Dendritic cell treated with granulocyte-macrophage colony-stimulating factor and Interleukin-4, amounts not matched to agents 40 ng/mL and 50 ng/mL, for 4 days (primary cell): Measurements from ENCODE around the gene CHCT1.
A peak's percentile ranks its signal among the peaks of the same experiment; 100 is the strongest.
"Not testable (repeated sequence)": the region's sequence is repeated elsewhere in the genome, so short reads cannot be mapped to it uniquely, and the experiment has no call there.

ENCODE experiments used
- H3K27ac Mint-ChIP-seq: one replicate; pipeline ENCODE4 v1.8.0; 2022; ENCODE audit warnings: mild to moderate bottlenecking, mixed read lengths
- H3K27me3 Mint-ChIP-seq: one replicate; pipeline ENCODE4 v1.8.0; 2022; ENCODE audit warnings: mild to moderate bottlenecking, mixed read lengths
- H3K36me3 Mint-ChIP-seq: one replicate; pipeline ENCODE4 v1.8.0; 2022; ENCODE audit warnings: low read depth, mixed read lengths
- H3K4me1 Mint-ChIP-seq: one replicate; pipeline ENCODE4 v1.8.0; 2022; ENCODE audit warnings: low read depth, mixed read lengths
- H3K4me3 Mint-ChIP-seq: one replicate; pipeline ENCODE4 v1.8.0; 2022; ENCODE audit warnings: mild to moderate bottlenecking, moderate library complexity, mixed read lengths
- H3K9me3 Mint-ChIP-seq: one replicate; pipeline ENCODE4 v1.8.0; 2022; ENCODE audit warnings: mixed read lengths
- intact Hi-C: fragments of 100-400 bp; cut with micrococcal nuclease; formaldehyde crosslinking; loops from one replicate; pipeline ENCODE4 v1.15.0; 2022

The CHCT1 gene

DNA sequence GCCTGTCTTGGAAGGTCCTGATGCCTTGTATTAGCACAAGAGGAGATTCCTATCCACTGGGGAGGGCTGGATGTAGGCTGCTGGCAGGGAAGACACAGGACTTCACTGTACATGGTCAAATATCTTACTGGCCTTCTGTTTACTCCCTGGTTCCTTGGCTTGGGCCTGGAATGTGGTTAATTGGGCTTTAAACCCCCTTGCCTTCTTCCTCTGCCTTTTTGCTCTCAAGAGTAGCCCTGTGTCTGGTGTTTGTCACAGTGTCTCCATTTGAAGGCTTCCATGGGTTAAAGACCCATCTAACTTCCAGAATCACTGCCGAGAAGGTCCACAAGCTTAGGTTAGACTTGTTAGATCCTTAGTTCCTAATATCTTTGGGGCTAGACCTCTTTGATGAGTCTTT lies 7.1 kb upstream of the CHCT1 start:
- Mint-ChIP-seq H3K27me3 (no peaks in the 10 kb centered on the region), H3K27ac (no peak overlapping the region)

DNA sequence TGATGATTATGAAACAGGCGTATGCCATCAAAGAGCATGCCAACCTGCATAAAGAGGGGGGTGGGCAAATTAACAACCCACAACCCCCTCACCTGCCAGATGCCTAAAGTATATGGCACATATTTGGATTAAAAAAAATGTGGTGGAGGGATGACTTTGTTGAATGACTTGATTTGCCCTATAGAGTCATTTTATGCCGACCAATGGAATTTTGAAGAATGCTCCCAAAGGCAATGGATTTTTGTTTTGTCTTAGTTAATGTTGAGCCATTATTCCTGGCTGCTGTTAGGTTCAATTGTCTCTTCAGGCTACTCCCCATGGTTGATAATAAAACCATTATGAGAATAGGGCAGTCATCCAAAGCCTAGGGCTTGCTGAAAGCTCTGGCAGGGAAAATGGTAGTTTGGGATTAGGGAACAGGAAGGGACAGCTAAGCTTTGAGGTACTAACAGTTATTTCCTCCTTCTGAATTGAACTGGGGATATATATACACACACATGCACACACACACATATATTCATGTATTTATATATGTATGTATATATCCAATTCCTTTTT lies 5.8 kb upstream of the CHCT1 start:
- Mint-ChIP-seq H3K36me3 (peaks cover 27% of the 10 kb centered on the region), H3K27me3 (no peaks in the 10 kb centered on the region), H3K4me1 (peaks cover 21% of the 10 kb centered on the region), H3K27ac (no peak overlapping the region), H3K4me3 (no peak overlapping the region), H3K9me3 (peaks cover 7% of the 10 kb centered on the region)
- intact Hi-C loops = no loop called here

More for the DNA sequence above, 7.1 kb upstream of the CHCT1 start:
- peaks cover 14% of the 10 kb centered on the region for H3K4me1 Mint-ChIP-seq
- peaks cover 22% of the 10 kb centered on the region for H3K36me3 Mint-ChIP-seq
- H3K4me3 Mint-ChIP-seq = no peak overlapping the region
- peaks cover 7% of the 10 kb centered on the region for H3K9me3 Mint-ChIP-seq
- intact Hi-C loops = no loop called here

DNA sequence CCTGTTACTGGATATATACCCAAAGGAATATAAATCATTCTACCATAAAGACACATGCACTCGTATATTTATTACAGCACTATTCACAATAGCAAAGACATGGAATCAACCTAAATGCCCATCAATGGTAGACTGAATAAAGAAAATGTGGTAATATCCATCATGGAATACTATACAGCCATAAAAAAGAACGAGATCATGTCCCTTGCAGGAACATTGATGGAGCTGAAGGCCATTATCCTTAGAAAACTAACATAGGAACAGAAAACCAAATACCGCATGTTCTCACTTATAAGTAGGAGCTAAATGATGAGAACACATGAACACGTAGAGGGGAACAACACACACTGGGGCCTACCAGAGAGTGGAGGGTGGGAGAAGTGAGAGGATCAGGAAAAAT lies 3.3 kb upstream of the CHCT1 start:
- intact Hi-C loops, H3K27ac Mint-ChIP-seq, H3K9me3 Mint-ChIP-seq, H3K27me3 Mint-ChIP-seq, H3K4me3 Mint-ChIP-seq: not testable (repeated sequence)
- peaks cover 21% of the 10 kb centered on the region for H3K36me3 Mint-ChIP-seq
- peaks cover 40% of the 10 kb centered on the region for H3K4me1 Mint-ChIP-seq

DNA sequence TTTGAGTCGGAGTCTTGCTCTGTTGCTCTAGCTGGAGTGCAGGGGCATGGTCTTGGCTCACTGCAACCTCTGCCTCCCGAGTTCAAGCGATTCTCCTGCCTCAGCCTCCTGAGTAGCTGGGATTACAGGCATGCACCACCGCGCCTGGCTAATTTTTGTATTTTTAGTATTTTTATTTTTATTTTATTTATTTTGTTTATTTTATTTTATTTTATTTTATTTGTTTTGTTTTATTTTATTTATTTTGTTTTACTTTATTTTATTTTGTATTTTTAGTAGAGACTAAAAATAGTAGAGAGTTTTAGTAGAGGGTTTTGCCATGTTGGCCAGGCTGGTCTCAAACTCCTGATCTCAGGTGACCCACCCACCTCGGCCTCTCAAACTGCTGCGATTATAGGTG lies 2.4 kb upstream of the CHCT1 start:
- peak overlapping the region; percentile 32 for H3K27ac Mint-ChIP-seq
- H3K4me1 Mint-ChIP-seq = peaks cover 43% of the 10 kb centered on the region
- intact Hi-C loops, H3K27me3 Mint-ChIP-seq, H3K9me3 Mint-ChIP-seq, H3K4me3 Mint-ChIP-seq: not testable (repeated sequence)
- H3K36me3 Mint-ChIP-seq = peaks cover 21% of the 10 kb centered on the region

DNA sequence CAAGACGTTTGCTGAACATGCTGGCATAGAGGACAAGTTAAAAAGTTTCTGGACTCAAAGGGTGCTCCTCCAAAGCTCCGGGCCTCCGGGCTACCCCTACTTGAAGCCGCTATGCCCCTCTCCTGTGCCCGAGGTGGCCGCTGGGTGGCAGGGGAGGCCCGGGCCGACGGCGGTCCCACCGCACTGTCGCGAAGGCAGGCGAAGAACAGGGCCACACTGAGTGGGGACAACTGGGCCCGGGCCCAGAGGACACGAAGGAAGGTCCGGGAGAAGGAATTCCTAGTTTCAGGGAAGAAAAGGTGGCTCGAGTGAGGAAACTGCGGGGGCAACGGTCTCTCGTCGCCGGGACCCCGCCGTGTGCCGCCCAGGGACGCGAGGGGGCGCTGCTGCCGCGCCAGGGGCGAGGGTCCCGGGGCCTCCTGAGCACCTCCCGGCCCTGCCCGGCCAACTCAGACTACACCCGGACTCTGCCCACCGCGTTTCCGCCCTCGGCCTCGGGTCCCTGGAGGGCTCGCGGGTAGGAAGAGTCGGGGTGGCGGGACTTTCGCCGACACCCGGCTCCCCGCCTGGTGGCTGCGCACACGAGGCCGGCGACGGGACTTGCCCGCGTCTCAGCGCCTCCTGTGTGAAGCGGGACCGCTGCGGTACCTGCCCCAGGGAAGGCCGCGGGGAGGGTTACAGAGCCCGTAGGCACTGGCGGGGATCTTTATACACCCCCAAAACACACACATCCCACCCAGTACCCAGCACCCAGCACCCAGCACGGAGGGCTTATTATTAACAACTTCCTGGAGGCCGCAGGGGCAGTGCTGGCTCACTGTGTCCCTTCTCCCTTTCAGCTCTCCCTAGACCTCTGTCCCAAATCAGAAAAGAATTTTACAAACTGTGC lies 772 bp upstream of the CHCT1 start:
- intact Hi-C loops = no loop called here
- Mint-ChIP-seq H3K4me3 (peak overlapping the region; percentile 95), H3K9me3 (peaks cover 7% of the 10 kb centered on the region), H3K4me1 (peaks cover 45% of the 10 kb centered on the region), H3K27ac (peak overlapping the region; percentile 98), H3K27me3 (peaks cover 3% of the 10 kb centered on the region), H3K36me3 (peaks cover 21% of the 10 kb centered on the region)

DNA sequence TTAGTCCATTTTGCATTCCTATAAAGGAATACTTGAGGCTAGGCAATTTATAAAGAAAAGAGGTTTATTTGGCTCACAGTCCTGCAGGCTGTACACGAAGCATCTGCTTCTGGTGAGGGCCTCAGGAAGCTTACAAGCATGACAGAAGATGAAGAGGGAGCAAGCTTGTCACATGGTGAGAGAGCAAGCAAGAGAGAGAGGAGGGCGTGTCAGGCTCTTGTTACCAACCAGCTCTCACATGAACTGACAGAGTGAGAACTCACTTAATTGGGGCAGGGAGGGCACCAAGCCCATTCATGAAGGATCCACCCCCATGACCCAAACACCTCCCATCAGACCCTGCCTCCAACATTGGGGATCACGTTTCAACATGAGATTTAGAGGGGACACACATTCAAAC lies 1.6 kb downstream of the CHCT1 start:
- Mint-ChIP-seq H3K27me3 (peaks cover 3% of the 10 kb centered on the region), H3K27ac (no peak overlapping the region), H3K9me3 (peaks cover 5% of the 10 kb centered on the region), H3K4me1 (peaks cover 45% of the 10 kb centered on the region), H3K4me3 (no peak overlapping the region), H3K36me3 (peaks cover 19% of the 10 kb centered on the region)
- intact Hi-C loops = no loop called here

DNA sequence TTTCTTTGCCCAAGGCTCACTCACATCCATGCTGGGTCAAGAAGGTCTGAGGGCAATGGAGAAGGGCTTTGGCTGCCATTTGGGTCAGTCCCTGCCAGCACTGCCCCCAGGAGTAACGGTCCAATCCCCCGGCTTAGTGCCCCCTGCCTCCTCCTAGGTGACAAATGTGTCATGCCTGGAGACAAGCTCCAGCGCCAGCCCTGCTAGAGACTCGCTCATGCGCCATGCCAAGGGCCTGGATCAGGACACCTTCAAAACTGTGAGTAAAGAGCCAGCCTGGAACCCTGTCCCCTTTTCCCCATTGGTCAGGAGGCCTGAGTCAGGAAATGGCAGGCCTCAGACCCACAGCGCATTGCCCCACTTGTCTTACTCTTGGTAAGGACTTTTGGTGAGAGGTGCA lies 3.3 kb downstream of the CHCT1 start:
- H3K36me3 Mint-ChIP-seq = peaks cover 13% of the 10 kb centered on the region
- no peak overlapping the region for H3K27ac Mint-ChIP-seq
- H3K9me3 Mint-ChIP-seq = no peaks in the 10 kb centered on the region
- intact Hi-C loops = no loop called here
- H3K4me1 Mint-ChIP-seq = peaks cover 40% of the 10 kb centered on the region
- H3K4me3 Mint-ChIP-seq = no peak overlapping the region
- H3K27me3 Mint-ChIP-seq = peaks cover 3% of the 10 kb centered on the region

DNA sequence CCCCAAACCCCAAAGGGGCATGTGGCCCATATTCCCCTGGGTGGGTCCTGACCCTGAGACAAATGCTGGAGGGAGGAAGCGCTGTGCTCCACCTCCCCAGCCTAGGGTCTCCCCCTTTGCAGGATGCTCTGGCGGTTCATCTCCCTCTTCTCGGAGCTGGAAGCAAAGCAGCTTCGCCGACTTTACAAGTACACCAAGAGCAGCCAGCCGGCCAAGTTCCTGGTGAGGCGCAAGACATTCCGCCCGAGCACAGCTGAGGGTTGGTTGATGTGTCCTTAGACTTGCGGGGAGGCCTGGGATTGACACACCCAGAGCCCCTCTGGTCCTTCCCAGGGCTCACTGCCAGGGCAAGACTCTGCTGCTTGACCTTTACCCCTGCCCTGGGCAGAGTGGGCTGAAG lies 4.3 kb downstream of the CHCT1 start:
- H3K4me3 Mint-ChIP-seq = no peak overlapping the region
- H3K27ac Mint-ChIP-seq = no peak overlapping the region
- intact Hi-C loops = no loop called here
- H3K36me3 Mint-ChIP-seq = peaks cover 7% of the 10 kb centered on the region
- H3K27me3 Mint-ChIP-seq = peaks cover 4% of the 10 kb centered on the region
- peaks cover 41% of the 10 kb centered on the region for H3K4me1 Mint-ChIP-seq
- no peaks in the 10 kb centered on the region for H3K9me3 Mint-ChIP-seq

DNA sequence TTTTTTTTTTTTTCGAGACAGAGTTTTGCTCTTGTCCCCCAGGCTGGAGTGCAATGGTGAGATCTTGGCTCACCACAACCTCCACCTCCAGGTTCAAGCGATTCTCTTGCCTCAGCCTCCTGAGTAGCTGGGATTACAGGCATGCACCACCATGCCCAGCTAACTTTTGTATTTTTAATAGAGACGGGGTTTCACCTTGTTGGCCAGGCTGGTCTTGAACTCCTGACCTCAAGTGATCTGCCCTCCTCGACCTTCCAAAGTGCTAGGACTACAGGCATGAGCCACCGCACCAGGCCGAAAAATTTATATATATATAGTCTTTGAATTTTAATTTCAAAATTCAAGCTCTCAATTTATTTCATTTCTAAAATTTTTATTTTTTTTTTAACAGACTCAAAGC lies 6.2 kb downstream of the CHCT1 start:
- intact Hi-C loops, H3K27me3 Mint-ChIP-seq, H3K36me3 Mint-ChIP-seq, H3K27ac Mint-ChIP-seq, H3K4me3 Mint-ChIP-seq: not testable (repeated sequence)
- Mint-ChIP-seq H3K4me1 (peaks cover 29% of the 10 kb centered on the region), H3K9me3 (peaks cover 15% of the 10 kb centered on the region)

DNA sequence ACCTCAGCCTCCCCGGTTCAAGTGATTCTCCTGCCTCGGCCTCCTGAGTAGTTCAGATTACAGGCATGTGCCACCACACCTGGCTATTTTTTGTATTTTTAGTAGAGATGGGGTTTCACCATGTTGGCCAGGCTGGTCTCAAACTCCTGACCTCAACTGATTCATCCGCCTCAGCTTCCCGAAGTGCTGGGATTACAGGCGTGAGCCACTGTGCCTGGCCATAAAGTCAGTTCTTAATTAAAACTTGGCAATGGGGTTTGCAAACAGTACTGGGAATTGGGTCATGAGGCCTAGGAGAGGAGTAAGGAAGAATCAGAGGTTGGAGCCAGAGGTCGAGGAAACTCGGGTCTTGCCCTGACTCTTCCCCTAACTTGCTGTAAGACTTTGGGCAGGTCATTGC lies 8.3 kb downstream of the CHCT1 start:
- H3K36me3 Mint-ChIP-seq, H3K27me3 Mint-ChIP-seq, H3K4me3 Mint-ChIP-seq: not testable (repeated sequence)
- intact Hi-C loops = loop anchor here (10.0 kb wide), 1 partner anchor 286 kb away; the partner anchor contains the start of gene CA4
- peaks cover 19% of the 10 kb centered on the region for H3K4me1 Mint-ChIP-seq
- peaks cover 25% of the 10 kb centered on the region for H3K9me3 Mint-ChIP-seq
- peak overlapping the region; percentile 7 for H3K27ac Mint-ChIP-seq

DNA sequence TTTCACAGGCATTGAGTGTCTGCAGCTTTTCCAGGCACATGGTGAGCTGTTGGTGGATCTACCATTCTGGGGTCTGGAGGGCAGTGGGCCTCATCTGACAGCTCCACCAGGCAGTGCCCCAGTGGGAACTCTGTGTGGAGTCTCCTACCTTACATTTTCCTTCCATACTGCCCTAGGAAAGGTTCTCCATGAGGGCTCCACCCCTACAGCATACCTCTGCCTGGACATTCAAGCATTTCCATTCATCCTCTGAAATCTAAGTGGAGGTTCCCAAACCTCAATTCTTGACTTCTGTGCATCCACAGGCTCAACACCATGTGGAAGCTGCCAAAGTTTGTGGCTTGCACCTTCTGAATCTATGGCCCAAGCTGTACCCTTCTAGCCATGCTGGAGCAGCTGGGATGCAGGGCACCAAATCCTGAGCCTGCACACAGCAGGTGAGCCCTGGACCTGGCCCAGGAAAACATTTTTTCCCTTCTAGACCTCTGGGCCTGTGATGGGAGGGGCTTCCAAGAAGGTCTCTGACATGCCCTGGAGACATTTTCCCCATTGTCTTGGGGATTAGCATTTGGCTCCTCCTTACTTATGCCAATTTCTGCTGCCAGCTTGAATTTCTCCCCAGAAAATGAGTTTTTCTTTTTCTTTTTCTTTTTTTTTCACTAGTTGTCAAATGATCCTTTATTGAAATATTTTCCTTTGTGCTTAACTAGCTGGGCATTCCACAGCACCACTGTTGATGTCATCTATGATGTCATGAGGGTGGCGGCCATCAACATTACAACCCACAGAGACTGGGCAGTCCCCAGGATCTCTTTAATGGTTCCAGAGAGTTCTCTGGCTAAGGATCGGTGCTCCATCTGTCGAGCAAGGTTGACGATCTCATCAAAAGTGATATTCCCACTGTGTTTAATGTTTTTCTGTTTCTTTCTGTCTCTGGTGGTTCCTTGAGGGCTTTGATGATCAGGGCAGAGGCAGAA lies 11.0 kb downstream of the CHCT1 start:
- not testable (repeated sequence) for H3K4me3 Mint-ChIP-seq
- intact Hi-C loops = loop anchor here (10.0 kb wide), 1 partner anchor 289 kb away; the partner anchor contains the start of gene CA4

DNA sequence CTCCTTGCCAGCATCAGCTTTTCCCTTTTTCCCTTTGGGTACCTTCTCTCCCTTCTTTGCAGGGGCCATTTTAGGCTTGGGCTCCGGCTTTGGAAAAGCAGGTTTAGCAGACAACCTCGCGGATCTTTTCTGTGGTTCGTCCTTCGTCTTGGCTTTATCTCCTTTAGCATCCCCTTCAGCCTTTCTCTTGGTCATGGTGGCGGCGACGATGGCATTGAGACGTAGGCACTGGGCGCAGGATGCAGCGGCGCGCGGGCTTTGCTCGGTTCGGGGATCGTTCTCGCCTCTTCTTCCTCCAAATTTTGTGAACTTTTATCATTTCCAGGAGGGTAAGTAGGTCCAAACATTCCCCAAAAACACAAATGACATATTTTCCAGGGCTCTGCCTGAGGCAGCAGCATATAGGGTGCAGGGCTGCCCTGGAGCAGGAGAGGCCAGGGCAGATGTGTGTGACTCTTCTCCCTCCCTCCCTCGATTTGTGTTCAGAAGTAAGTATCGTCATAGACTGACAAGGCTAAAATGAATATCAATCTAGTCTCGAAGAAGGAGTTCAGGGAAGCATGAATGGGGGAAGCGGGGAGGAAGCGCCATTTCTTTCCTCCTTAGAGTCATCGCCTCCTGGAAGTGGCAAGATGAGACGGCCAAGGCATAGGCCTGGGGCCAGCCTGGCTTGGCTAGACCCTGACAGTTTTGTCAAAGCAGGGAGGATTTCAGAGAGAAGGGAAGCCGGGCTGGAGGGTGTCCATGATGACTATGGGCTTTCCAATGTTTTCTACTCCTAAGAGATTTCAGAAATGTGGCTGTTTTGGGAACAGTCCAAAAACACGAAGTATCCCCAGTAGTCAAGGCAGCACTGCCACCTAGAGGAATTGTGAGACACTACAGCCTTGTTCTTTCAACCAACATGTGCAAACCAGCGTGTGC lies 13.2 kb downstream of the CHCT1 start:
- H3K27ac Mint-ChIP-seq = peak overlapping the region; percentile 32
- H3K4me1 Mint-ChIP-seq = peaks cover 26% of the 10 kb centered on the region
- peaks cover 25% of the 10 kb centered on the region for H3K9me3 Mint-ChIP-seq
- H3K27me3 Mint-ChIP-seq = peaks cover 4% of the 10 kb centered on the region
- intact Hi-C loops = loop anchor here (5.0 to 10.0 kb wide), 2 partner anchors 43 to 291 kb away; partner anchors contain the start of genes CA4 and USP32
- no peaks in the 10 kb centered on the region for H3K36me3 Mint-ChIP-seq
- no peak overlapping the region for H3K4me3 Mint-ChIP-seq

More for the DNA sequence above, 11.0 kb downstream of the CHCT1 start:
- not testable (repeated sequence) for H3K27me3 Mint-ChIP-seq, H3K36me3 Mint-ChIP-seq, H3K27ac Mint-ChIP-seq
- Mint-ChIP-seq H3K9me3 (peaks cover 25% of the 10 kb centered on the region), H3K4me1 (peaks cover 28% of the 10 kb centered on the region)

DNA sequence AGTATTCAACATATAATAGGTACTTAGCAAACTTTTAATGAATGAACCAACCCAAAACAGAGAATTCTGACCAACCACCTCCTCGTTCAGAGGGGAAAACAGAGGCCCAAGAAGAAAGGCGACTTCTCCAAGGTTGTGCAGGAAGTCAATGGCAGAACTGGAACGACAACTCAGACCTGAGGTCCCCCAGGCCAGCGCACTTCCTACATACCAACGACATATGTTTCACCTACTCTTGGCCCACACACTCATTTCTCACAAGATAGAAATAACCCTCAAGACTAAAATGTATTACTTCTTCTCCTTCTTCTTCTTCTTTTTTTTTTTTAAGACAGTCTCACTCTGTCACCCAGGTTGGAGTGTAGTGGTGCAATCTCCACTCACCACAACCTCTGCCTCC lies 14.4 kb downstream of the CHCT1 start:
- Mint-ChIP-seq H3K36me3 (no peaks in the 10 kb centered on the region), H3K27me3 (peaks cover 3% of the 10 kb centered on the region), H3K27ac (no peak overlapping the region), H3K4me3 (no peak overlapping the region), H3K4me1 (peaks cover 18% of the 10 kb centered on the region), H3K9me3 (peaks cover 25% of the 10 kb centered on the region)
- intact Hi-C loops = loop anchor here (5.0 to 10.0 kb wide), 2 partner anchors 44 to 292 kb away; partner anchors contain the start of genes CA4 and USP32
